H1 (cell line): ENCODE data around the gene SLAMF6. TPM values are rescaled to one million over a fixed set of nuclear protein-coding genes. Genes with fewer than 3 reads are reported as not detected.

ENCODE experiments used
- NANOG ChIP-seq: IDR thresholded peaks from 2 replicates; pipeline ENCODE4 v1.6.1; 2011; ENCODE audit warnings: low read length, low read depth, mild to moderate bottlenecking, inconsistent platforms; ENCODE audit not compliant: insufficient read depth, poor library complexity, severe bottlenecking
- RAD21 ChIP-seq, 2 experiments: IDR thresholded peaks in 1 of 2; conservative IDR thresholded peaks in 1 of 2; 2 replicates each; pipeline ENCODE4 v1.6.1; 2011; ENCODE audit warnings: low read depth in 2 of 2, low read length in 2 of 2, improper control_type of control experiment in 1 of 2, inconsistent platforms in 1 of 2, mild to moderate bottlenecking in 1 of 2, moderate library complexity in 1 of 2
- SAP30 ChIP-seq: fragments of 300-600 bp; sonication (generic); IDR thresholded peaks from 2 replicates; pipeline ENCODE4 v1.7.1; 2012; ENCODE audit warnings: low read length, moderate library complexity, mild to moderate bottlenecking, inconsistent platforms; ENCODE audit not compliant: insufficient read depth, insufficient replicate concordance
- USF2 ChIP-seq: IDR thresholded peaks from 2 replicates; pipeline ENCODE4 v1.6.1; 2011; ENCODE audit warnings: low read length, improper control_type of control experiment
- polyA plus RNA-seq, 7 experiments: library from polyadenylated mRNA; depleted of rRNA in 3 of 7; stranded (reverse) in 5 of 7; unstranded in 2 of 7; fragments of >200 nt in 5 of 7; fragments of 200-250 nt in 2 of 7; gene quantifications; 1 replicate in 5 of 7; 2 replicates in 1 of 7; 4 replicates in 1 of 7; pipeline versions ENCODE4 v1.2.1 to v1.2.3, GENCODE V29; 2011 to 2013; ENCODE audit warnings: missing spikeins in 2 of 7, mixed read lengths in 2 of 7
- total RNA-seq: library from RNA; stranded (reverse); fragmentation: NEBNext Ultra II Directional; extraction: Animal tissue kit (Norgen Biotek cat#: 25700); gene quantifications from 2 replicates; pipeline ENCODE4 v1.2.1, GENCODE V29; 2021
- TF ChIP-seq, protein P1 (sequence below): IDR thresholded peaks from 2 replicates; pipeline ENCODE4 v1.6.1; 2012; ENCODE audit warnings: inconsistent platforms

SLAMF6 gene
- total and polyA plus RNA-seq, 2 of the 8 experiments (the other 6 are each of a cell fraction or from before 2014, with no cell fraction given), result not detected

DNA sequence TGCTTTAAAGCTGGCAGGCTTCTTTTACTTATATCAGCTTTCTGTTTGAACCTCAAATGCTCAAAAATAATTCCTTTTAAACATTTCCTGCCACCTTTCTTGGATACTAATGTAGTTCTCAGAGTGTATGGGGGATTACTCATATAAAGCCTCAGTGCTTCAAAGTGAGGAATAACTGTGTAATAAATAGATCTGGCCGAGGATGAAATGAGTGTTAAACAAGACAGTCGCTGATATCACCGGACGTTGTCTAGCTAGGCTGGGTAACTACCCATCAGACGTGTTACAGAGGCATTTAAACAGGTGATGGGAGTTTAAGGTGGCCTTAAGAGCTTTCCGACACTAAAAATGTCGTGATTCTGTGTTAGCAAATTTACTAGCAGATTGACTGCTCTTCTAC lies 69.6 kb downstream of the SLAMF6 start (continued):
- no peak for TF ChIP-seq SAP30
- TF ChIP-seq USF2, result no peak
- TF ChIP-seq, protein P1, sequence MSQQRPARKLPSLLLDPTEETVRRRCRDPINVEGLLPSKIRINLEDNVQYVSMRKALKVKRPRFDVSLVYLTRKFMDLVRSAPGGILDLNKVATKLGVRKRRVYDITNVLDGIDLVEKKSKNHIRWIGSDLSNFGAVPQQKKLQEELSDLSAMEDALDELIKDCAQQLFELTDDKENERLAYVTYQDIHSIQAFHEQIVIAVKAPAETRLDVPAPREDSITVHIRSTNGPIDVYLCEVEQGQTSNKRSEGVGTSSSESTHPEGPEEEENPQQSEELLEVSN, result no peak
- TF ChIP-seq RAD21 (IDR thresholded peaks at IDR 0.05 in 1 of 2, conservative IDR thresholded peaks at IDR 0.05 in 1 of 2; ENCODE audit: low read depth in 2 of 2, low read length in 2 of 2), result no peak
- TF ChIP-seq NANOG, result no peak
